NCI-H748 (cell line): ENCODE results near the gene NEXMIF.
"Not testable (repeated sequence)": the region's sequence is repeated elsewhere in the genome, so short reads cannot be mapped to it uniquely, and the experiment has no call there.

Source experiments
- DNase-seq: peaks from one replicate; lab custom pipeline; 2025; ENCODE audit not compliant: unreplicated experiment; lab: John Stamatoyannopoulos, UW

NEXMIF gene

GRCh38 chrX:74797338-74797887, 127.8 kb downstream of the NEXMIF start:
- DNase-seq = no peak

DNA sequence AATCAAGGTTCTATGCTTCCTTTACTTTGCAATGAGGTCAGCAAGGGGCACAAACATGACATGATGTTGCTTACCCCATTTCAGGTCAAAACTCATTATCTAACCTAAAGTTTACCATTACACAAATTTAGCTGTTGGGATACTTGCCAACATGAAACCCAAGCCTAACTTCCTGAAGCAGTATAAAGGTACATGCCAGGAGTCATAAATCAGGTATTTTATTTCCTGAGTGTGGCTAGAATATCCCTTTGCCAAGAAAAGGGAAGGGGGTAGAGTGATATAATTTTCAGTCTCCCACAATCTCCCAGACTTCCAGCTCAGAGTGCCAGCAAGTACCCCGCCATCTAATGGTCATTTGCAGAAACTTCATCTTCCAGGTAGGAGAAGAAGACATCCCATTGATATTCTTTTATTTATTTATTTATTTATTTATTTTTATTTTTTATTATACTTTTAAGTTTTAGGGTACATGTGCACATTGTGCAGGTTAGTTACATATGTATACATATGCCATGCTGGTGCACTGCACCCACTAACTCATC, 136.6 kb downstream of the NEXMIF start:
- no peak for DNase-seq

- DNase-seq = no peak
Observed at GRCh38 chrX:74784629-74785028, 140.6 kb downstream of the NEXMIF start.

GRCh38 chrX:74781507-74782034, 143.7 kb downstream of the NEXMIF start:
- DNase-seq = no peak

- DNase-seq = no peak
Observed at GRCh38 chrX:74779175-74779574, 146.1 kb downstream of the NEXMIF start.

DNA sequence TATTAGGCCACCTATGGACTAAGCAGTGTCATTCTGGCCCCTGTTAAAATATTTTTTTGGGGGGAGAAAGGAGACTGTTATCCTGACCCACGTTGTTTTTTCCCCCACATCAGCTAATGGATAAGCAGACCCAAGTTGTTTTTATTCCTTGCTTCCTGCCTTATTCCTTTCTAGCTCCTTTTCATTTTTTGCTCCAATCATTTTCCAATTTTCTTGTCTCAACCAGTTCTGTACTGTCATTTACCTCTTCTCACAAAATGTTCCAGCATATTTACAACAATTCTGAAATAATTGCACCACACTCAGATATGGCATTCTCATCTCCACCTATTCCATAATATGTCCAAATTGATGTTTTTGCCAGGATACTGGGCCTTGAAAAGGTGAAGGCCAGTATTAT, 150.3 kb downstream of the NEXMIF start:
- no peak for DNase-seq

- no peak for DNase-seq
Observed at GRCh38 chrX:74736450-74736849, 188.8 kb downstream of the NEXMIF start.

DNA sequence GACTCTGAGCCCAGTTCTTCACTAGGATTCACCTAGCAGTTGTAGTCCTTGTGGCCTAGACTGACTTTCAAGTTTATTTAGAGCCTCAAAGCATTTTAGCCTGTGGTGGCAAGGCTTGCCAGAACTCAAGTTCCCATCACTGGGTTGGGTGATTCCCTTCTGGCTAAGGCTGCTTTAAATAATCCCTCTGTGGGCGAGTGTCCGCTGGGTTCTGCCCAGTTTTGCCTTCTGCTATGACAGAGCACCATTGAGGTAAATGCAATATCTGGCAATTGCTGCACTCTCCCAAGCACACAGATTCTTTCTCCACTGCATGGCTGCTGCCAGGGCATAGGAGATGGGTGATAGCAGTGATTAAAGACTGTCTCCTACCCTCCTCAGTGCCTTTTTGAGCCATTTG, 220.0 kb downstream of the NEXMIF start:
- DNase-seq = no peak

- not testable (repeated sequence) for DNase-seq
Observed at GRCh38 chrX:74701343-74701742, 223.9 kb downstream of the NEXMIF start.

DNA sequence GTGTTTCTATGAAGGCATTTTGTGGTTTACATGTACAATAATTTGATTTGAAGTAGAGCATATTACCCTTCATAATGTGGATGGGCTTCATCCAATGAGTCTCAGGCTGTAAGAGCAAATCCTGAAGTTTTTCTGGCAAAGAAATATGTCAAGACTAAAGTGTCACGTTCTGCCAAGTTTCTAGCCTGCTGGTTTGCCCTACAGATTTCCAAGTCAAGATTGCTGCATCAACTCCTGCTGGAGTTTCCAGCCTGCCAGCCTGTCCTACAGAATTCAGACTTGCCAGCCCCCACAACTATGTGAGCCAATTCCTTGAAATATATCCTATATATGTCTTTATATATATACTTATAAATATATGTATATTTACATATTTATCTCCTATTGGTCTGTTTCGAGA, 240.8 kb downstream of the NEXMIF start:
- no peak for DNase-seq
